ENCODE data around the gene SLC8A1. TPM values are rescaled to one million over a fixed set of nuclear protein-coding genes. Genes with fewer than 3 reads are reported as not detected.

SLC8A1 gene
- total RNA-seq, 1 experiment from 2014 or later = 1.7 TPM

GRCh38 chr2:40380041-40380440 lies 71.8 kb downstream of the SLC8A1 start:
- H3K23me2 ChIP-seq (ENCODE audit: insufficient read length, low read depth, low read length, poor library complexity, severe bottlenecking) = no peaks in the 10 kb centered on the region
- H2BK5ac ChIP-seq (ENCODE audit: insufficient read length, low read length) = no peak overlapping the region
- H3K27ac ChIP-seq (ENCODE audit: insufficient read length, low read depth, low read length) = no peak overlapping the region
- no peak overlapping the region for H3K14ac ChIP-seq (ENCODE audit: insufficient read depth, low read length)
- H3K56ac ChIP-seq (ENCODE audit: insufficient read length, low read depth, low read length) = no peak overlapping the region
- no peaks in the 10 kb centered on the region for H3K79me2 ChIP-seq (ENCODE audit: insufficient read depth, low read length)
- no peak overlapping the region for H3K4me2 ChIP-seq (ENCODE audit: insufficient read depth, insufficient read length, low read length)
- no peaks in the 10 kb centered on the region for H3K4me1 ChIP-seq (ENCODE audit: insufficient read depth, low read length)
- no peak overlapping the region for H3T11ph ChIP-seq (ENCODE audit: low read length)
- no peak for DNase-seq
- no peak overlapping the region for H2BK15ac ChIP-seq (ENCODE audit: low read depth, low read length)
- no peak overlapping the region for H3K23ac ChIP-seq (ENCODE audit: insufficient read length, low read depth, low read length)
- H4K20me1 ChIP-seq (ENCODE audit: control insufficient read depth, insufficient read depth, insufficient read length) = no peaks in the 10 kb centered on the region
- no CpG with 5 or more reads among the region's 1 CpG for WGBS (ENCODE audit: extremely low coverage, insufficient read length, low lambda C conversion rate)
- Mint-ChIP-seq H3K27me3 (ENCODE audit: low read depth) (no peaks in the 10 kb centered on the region), H3K4me3 (no peak overlapping the region), H3K9me3 (peaks cover 4 to 8% of the 10 kb centered on the region in 2 experiments), H3K36me3 (ENCODE audit: insufficient read depth in 1 of 3, low read depth in 3 of 3) (peaks cover 6 to 9% (median 8%) of the 10 kb centered on the region in 3 experiments; a peak in 6 of 7 replicates), H3K27ac (no peak overlapping the region), H3K4me1 (no peaks in the 10 kb centered on the region)
- H3K9ac ChIP-seq (ENCODE audit: extremely low read depth, insufficient read length, low read length) = no peak overlapping the region
- H3K79me1 ChIP-seq (ENCODE audit: insufficient read depth, low read depth, low read length, poor library complexity, severe bottlenecking) = no peaks in the 10 kb centered on the region
- H3K9me3 ChIP-seq (ENCODE audit: control insufficient read depth, low read depth, low read length) = peaks cover 13% of the 10 kb centered on the region
- no peak overlapping the region for H4K91ac ChIP-seq (ENCODE audit: insufficient read length, low read depth, low read length)
- H3K27me3 ChIP-seq (ENCODE audit: insufficient read depth, low read length) = no peaks in the 10 kb centered on the region
- H2BK120ac ChIP-seq (ENCODE audit: low read depth, low read length, poor library complexity, severe bottlenecking) = no peak overlapping the region
- no peak overlapping the region for H2BK20ac ChIP-seq (ENCODE audit: low read depth, low read length, poor library complexity, severe bottlenecking)
- no peak overlapping the region for H2BK12ac ChIP-seq (ENCODE audit: insufficient read length, low read depth, low read length)
- no peak for TF ChIP-seq CTCF (conservative IDR thresholded peaks at IDR 0.05)
- H4K8ac ChIP-seq (replicated peaks; ENCODE audit: insufficient read length, low read depth, low read length) = no peak overlapping the region
- no peak overlapping the region for H4K5ac ChIP-seq (ENCODE audit: insufficient read length, low read depth, low read length)
- no peak overlapping the region for H2AK5ac ChIP-seq (ENCODE audit: insufficient read length, low read length)
- no peak overlapping the region for H3K4ac ChIP-seq (ENCODE audit: low read depth, low read length)
- H3K18ac ChIP-seq (ENCODE audit: insufficient read length, low read depth, low read length) = no peak overlapping the region
- no peak overlapping the region for H2AFZ ChIP-seq (ENCODE audit: low read length)

Measured in H9 (cell line).